Stimulated activated CD4-positive, alpha-beta T cell treated with anti-CD3 and anti-CD28 coated beads, Interleukin-4, amount 100 ng/mL, for 4 hours (primary cell): ENCODE data around the gene FBXO7.

ENCODE experiments used
- DNase-seq, 2 experiments: peaks; one replicate each; pipeline ENCODE4 v3.0.0-alpha.2; 2020

Gene FBXO7

DNA sequence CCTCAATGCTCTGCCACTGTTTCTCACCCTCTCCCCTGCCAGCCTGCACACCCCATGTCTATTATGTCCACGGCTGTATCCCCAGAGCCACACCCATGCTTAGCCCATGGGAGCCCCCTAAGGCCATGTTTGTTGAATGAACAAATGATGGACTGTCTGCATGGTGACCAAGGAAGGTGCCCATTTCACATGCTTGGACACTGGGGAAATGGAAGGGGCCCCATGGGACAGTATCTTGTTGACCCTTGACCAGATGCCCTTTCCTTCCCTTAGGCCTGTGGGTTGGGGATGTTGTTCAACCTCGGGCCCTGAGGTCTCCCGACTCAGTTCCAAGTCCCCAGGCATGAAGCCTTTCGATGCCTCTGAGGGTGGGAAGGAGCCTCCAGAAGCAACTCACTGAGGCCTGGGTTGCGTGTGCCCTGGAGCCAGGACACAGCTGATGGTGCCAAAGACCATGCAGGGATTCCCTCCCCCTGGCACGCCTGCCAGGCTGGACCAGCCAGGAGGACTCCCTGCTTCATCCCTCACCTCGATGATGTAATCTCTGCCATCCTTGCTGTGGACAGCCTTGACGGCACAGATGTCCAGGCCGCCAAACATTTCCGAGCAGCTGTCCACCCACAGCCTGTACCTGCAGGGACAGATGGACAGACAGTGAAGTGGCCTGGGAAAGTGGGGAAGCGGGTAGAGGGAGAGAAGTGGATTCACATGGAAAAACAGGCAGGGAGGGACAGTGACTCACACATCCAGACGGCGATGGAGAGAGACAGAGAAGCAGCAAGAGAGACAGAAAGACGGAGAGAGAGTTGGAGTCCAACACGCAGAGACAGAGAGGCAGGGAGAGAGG is 58.9 kb downstream of the FBXO7 start:
- DNase-seq, result no peak

DNA sequence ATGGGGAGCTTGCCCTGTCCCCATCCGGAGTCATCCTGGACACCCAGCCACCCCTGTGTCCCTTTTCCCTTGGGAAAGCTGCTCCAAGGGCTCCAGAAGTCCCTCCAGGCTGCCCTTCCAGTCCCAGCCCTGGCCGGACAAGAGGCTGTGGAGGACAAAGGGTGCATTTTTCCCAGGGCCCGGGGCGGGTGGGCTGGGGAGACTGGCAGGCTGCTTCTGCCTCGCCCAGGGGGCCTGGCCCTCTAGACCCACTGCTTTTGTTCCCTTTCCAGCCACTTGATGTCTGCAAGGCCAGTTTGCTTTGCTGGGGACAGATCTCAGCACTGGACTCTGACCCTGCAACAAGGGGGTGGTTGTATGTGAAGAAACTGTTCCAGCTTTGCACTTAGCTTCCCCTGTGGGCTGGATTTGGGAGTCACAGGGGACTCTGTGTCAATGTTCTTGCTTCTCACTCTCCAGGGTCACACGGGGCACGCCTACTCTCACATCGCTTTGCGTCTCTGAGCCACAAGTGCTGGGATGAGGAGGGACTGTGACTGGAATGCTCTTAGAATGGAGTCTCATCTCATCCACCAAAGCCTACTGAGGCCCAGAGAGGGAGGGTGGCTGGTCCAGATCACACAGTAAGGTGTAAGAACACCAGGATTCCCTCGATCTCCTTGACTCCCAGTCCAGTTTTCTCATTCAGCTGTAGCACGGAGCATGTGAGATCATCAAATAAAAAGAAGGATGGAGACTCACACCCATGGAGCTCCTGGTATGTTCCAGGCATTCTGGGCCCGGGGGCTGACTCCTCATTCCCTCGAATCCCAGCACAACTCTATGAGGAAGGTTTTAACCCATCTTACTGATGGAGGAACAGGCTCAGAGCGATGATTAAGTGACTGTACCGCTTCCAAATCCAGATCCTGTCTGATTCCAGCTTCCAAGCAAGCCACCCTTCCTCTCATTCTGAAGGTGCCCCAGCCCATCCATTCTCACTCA is 59.9 kb downstream of the FBXO7 start:
- no peak for DNase-seq

DNA sequence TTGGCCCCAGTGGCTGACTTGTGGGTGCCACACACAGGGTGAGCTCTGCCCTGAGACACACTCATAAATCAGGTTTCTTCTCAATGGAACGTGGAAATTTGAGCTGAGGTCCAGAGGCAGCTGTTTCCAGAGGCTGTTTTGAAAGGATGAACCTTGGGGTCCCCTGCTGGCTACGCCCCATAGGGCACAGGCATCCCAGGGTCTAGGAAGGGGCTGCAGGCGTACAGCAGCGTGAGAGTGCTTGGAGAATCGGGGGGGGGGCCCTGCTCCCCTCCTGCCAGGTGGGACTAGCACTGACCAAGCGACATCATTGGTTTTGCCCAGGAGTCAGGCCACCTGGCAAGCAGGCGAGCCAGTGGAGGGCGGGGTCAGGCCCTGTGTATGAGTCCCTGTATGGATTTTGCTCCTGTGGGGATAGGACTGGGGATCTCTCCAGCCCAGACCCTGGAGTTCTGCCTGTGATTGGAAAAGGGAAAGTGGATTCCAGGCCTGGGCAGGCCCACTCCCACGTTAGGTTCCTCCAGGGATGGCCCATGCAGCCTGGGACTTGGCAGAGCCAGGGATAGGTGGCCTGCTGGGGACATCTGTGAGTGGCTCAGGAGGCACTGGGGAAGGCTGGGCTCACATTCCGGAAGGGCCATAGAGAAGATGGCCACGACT is 61.0 kb downstream of the FBXO7 start:
- no peak for DNase-seq

DNA sequence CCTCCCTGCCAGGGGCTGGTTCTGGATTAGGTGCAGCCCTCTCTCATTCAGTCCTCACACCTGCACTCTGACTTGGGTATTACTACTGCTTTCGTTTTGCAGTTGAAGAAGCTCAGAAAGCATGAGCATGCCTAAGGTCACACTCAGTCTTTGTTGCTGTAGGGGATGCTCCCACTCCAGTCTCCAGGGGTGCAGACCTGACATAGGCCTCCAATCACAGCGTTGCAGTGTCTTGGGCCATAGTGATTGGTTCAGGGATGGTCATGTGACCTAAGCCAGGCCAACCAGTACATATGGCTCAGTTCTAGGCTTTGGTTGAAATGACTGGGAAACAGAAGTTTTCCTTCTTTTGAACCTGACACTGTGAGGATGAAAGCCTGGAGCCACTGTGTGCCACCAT is 61.7 kb downstream of the FBXO7 start:
- no peak for DNase-seq

DNA sequence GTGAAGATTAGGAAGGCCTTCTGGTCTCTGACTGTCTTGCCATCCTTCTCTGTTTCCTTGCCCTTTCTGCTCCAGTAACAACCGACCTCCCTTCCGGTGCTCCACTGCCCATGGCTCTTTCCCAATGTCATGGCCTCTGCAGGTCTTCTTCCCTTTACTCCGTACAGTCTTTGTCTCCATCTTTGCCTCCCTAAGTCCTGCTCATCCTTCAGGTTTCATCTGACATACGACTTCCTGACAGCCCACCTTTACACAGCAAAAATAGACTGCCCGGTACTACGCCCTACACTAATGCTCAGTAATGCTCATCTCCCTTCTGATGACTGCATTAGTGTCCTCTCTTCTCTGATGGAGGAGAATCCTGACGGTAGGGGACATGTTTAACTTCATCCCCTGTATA is 63.9 kb downstream of the FBXO7 start:
- DNase-seq, result no peak

DNA sequence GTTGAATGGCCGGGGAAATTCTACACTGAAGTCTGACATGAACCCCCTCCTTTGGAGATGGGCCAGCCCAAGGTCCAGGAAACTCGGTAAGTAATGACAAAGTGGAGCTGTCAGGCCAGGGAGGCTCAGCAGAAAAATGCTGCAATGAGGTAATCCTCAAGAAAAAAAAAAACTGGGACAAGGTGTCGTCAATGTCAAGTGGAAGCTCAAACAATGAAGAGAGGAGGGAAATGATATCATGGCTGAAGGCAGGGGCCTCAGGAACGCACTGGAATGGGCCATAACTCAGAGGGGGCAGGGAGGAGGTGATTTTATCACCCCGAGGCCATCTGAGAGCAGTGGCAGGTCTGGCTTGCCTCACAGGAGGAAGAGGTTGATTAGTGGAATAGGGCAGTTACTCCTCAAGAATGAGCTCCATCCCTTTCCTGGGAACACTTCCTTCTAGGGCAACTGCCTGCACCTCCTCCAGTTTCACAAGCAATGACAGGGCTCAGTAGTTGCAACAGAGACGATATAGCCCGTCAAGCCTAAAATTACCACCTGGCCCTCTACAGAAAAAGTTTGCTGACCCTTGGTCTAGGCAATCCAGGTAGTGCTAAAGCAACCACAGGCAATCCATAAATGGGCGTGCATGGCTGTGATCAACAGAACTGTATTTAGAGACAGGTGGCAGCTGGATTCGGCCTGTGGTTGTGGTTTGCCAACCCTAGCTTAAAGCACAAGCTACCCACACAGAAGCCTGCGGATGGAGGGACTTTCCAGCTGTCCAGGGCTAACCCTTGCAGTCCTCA is 65.2 kb downstream of the FBXO7 start:
- DNase-seq, result no peak

DNA sequence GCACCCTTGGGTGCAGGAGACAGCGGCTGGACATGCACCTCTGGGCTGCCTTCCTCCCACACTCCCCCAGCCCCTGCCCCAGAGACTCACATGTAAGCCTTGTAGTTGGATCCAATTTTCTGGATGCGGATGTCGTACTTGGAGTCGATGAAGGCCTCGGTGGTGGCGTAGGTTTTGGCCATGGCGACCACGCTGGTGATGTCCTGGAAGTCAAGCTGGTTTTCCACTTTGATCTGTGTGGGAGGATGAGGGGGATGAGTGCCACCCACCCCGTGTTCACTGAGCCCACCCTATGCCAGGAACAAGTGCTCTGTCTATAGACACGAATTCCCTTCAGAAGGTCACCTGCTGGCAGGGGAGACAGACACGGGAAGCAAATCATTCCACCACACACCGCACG is 66.9 kb downstream of the FBXO7 start:
- no peak for DNase-seq

DNA sequence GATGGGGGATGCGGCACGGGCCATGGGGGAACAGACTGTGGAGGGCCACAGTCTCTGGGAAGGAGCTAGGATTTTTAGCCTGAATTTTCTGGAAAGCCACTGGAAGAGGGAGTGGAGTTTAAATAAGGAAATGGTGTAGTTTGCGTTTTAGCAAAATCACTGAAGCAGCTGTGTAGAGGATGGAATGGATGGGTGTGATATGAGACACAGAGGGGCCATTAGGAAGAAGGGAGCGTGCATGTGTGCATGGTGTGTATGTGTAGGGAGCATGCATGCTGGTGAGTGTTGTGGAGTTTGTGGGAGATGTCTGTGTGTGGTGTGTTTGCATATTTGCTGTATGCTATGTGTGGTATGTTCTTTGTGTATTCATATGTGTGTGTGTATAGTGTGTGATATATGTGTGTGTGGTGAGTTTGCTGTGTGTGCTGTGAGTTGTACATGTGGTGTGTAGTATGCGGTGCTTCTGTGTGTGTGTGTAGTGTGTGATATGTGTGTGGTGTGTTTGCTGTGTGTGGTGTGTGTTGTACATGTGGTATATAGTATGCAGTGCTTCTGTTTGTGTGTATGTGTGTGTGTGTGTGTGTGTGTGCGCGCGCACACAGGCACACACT is 67.6 kb downstream of the FBXO7 start:
- DNase-seq, result no peak

DNA sequence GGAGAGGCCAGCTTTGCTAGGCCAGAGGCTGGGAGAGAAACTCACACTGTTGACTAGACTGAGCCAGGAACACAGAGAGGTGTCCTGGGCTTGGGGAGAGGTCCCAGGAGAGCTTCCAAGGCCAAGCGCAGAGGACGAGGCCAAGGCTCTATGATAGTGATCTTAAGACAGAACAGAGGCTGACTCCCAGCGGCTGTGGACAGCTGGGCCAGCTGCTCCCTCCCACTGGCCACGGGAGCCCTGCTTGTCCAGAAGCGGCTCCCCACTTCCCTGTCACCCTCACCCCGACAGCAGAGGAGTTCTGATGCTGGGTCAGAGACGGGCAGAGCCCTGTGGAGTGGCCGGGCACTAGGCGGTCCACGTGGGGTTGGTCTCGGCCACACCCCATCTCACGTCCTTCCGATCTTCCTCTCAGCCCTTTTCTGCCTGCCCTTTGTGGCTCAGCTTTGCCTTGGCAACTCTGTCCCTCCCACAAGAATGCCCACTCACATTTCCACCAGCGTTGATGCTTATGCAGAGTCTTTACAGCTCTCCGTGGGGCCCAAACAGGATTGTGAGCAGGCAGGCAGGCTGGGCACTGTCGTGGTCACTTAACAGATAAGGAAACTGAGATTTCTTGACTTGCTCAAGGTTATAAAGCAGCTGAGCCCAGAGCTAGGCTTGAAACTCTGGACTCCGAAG is 68.2 kb downstream of the FBXO7 start:
- DNase-seq, result no peak

DNA sequence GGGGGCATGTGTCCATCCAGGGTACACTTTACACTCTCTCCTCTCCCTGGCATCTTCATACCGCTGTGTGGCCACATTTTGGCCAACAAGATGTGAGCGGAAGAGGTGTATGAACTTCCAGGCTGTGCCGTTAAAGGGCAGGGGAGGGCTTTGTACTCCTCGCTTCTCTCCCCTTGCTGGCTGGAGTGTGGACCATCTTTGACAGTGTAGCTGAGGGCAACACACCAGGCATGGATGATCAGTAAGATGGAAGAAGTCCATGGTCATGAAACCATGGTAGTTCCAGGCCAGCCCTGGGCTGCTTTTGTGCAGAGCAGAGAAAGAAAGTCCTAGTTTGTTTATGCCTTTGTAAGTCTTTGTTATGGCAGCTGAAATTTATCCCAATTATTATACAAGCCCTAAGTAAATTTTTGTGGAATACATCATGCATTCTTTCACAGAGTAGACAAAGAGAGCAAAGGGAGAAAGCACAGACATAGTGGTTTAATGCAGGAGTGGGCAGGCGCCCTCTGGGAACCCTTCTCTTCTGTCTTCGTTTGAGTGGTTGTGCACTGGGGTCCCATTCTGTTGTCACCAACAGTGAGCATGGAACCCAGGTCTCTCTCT is 70.4 kb downstream of the FBXO7 start:
- no peak for DNase-seq

DNA sequence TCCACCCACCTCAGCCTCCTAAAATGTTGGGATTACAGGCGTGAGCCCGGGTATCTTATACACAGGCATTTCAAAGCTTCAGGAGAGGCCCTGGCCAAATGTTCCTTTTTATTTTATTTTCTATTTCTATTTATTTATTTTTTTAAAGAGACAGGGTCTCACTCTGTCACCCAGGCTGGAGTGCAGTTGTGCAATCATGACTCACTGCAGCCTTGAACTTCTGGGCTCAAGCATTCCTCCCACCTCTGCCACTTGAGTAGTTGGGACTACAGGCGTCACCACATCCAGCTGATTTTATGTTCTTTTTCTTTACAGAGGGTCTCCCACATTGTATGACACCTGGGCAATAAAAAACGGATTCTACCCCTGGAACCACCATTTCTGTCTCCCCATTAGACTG is 71.2 kb downstream of the FBXO7 start:
- DNase-seq, result no peak

DNA sequence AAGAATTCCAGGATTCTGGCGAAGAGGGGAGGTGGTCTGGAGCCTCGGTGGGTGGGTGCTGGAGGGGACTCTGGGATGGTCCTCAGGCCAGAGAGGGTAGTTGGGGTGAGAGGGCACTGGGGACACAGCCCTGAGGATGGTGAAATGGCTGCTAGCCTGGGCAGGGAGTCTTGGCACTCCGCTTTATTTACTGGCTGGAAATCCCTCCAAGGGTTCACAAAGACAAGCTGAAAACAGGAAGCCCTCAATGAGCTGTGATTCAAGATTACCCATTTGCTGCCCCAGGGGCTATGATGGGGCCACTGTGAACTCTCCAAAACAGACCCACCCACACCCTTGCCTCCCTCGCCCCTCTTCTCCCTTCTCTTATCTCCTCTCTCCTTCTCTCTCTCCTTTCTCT is 71.9 kb downstream of the FBXO7 start:
- no peak for DNase-seq

DNA sequence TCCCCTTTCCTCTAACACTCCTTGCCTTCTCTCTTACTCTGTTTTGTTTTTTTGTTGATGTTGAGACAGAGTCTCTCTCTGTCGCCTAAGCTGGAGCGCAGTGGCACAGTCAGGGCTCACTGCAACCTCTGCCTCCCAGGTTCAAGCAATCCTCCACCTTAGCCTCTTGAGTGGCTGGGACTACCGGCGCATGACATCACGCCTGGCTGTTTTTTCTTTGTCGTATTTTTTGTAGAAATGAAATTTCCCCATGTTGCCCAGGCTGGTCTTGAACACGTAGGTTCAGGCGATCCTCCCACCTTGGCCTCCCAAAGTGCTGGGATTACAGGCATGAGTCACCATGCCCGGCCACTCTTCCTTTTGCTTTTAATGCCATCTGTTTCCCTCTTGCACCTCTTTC is 72.3 kb downstream of the FBXO7 start:
- no peak for DNase-seq

DNA sequence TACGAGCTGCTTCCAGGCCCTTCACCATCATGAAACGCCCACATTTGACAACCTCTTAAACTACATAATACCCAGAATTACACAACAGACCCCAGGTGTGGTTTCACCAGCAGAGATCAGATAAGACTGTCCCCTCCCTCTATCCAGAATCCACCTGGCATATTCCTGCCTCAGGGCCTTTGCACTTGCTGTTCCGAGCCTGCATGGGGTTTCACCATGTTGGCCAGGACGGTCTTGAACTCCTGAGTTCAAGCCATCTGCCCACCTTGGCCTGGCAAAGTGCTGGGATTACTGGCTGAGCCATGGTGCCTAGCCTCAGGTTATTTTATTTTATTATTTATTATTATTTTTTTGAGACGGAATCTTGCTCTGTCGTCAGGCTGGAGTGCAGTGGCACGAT is 73.4 kb downstream of the FBXO7 start:
- DNase-seq, result no peak
